ENCODE measurements around the gene KHDRBS2.

The KHDRBS2 gene

GRCh38 chr6:62035952-62036351 lies 250.1 kb downstream of the KHDRBS2 start:
- DNase-seq (ENCODE audit: low read depth in 3 of 3) = no peak

- no peak for DNase-seq (ENCODE audit: low read depth in 3 of 3)
Measured at GRCh38 chr6:62013719-62014118, 272.3 kb downstream of the KHDRBS2 start.

- no peak for DNase-seq (ENCODE audit: low read depth in 3 of 3)
Measured at GRCh38 chr6:62009445-62009844, 276.6 kb downstream of the KHDRBS2 start.

- DNase-seq (ENCODE audit: low read depth in 3 of 3) = no peak
Measured at GRCh38 chr6:61989616-61990015, 296.4 kb downstream of the KHDRBS2 start.

GRCh38 chr6:61980622-61981021 lies 305.4 kb downstream of the KHDRBS2 start:
- DNase-seq (ENCODE audit: low read depth in 3 of 3) = no peak

GRCh38 chr6:61977947-61978346 lies 308.1 kb downstream of the KHDRBS2 start:
- no peak for DNase-seq (ENCODE audit: low read depth in 3 of 3)

GRCh38 chr6:61977099-61977498 lies 308.9 kb downstream of the KHDRBS2 start:
- DNase-seq (ENCODE audit: low read depth in 3 of 3) = no peak

GRCh38 chr6:61959196-61959595 lies 326.8 kb downstream of the KHDRBS2 start:
- no peak for DNase-seq (ENCODE audit: low read depth in 3 of 3)

GRCh38 chr6:61953851-61954250 lies 332.2 kb downstream of the KHDRBS2 start:
- no peak for DNase-seq (ENCODE audit: low read depth in 3 of 3)

- no peak for DNase-seq (ENCODE audit: low read depth in 3 of 3)
Measured at GRCh38 chr6:61951586-61951985, 334.4 kb downstream of the KHDRBS2 start.

GRCh38 chr6:61950811-61951210 lies 335.2 kb downstream of the KHDRBS2 start:
- DNase-seq (ENCODE audit: low read depth in 3 of 3) = no peak

- DNase-seq (ENCODE audit: low read depth in 3 of 3) = no peak
Measured at GRCh38 chr6:61949971-61950370, 336.1 kb downstream of the KHDRBS2 start.

GRCh38 chr6:61949161-61949560 lies 336.9 kb downstream of the KHDRBS2 start:
- no peak for DNase-seq (ENCODE audit: low read depth in 3 of 3)

GRCh38 chr6:61947311-61947947 lies 338.6 kb downstream of the KHDRBS2 start:
- no peak for DNase-seq (ENCODE audit: low read depth in 3 of 3)

GRCh38 chr6:61940919-61941318 lies 345.1 kb downstream of the KHDRBS2 start:
- DNase-seq (ENCODE audit: low read depth in 3 of 3) = no peak

GRCh38 chr6:61935242-61935846 lies 350.7 kb downstream of the KHDRBS2 start:
- DNase-seq (ENCODE audit: low read depth in 3 of 3) = no peak

- DNase-seq (ENCODE audit: low read depth in 3 of 3) = no peak
Measured at GRCh38 chr6:61909486-61909885, 376.5 kb downstream of the KHDRBS2 start.

- DNase-seq (ENCODE audit: low read depth in 3 of 3) = no peak
Measured at GRCh38 chr6:61901748-61902147, 384.3 kb downstream of the KHDRBS2 start.

- no peak for DNase-seq (ENCODE audit: low read depth in 3 of 3)
Measured at GRCh38 chr6:61894536-61894935, 391.5 kb downstream of the KHDRBS2 start.

- no peak for DNase-seq (ENCODE audit: low read depth in 3 of 3)
Measured at GRCh38 chr6:61887423-61887822, 398.6 kb downstream of the KHDRBS2 start.

GRCh38 chr6:61886608-61887259 lies 399.3 kb downstream of the KHDRBS2 start:
- no peak for DNase-seq (ENCODE audit: low read depth in 3 of 3)

GRCh38 chr6:61869632-61870400 lies 416.2 kb downstream of the KHDRBS2 start:
- DNase-seq (ENCODE audit: low read depth in 3 of 3) = no peak

Measured in stimulated activated CD4-positive, alpha-beta T cell treated with anti-CD3 and anti-CD28 coated beads, TNF-alpha, amount 100 ng/mL, for 24 hours (primary cell).